Gastrocnemius medialis (tissue), 4 donors: Measurements from ENCODE around the gene SLC6A4.

Source experiments
- CTCF ChIP-seq, 5 experiments: fragments of 450-650 bp in 3 of 5; fragments of 200-600 bp in 2 of 5; sonication (generic) in 2 of 5; IDR thresholded peaks in 4 of 5; conservative IDR thresholded peaks in 1 of 5; 1 replicate in 4 of 5; 2 replicates in 1 of 5; pipeline ENCODE4 v1.5.1; 2016 to 2019; ENCODE audit warnings: antibody characterized with exemption in 5 of 5, mild to moderate bottlenecking in 3 of 5, moderate library complexity in 3 of 5
- POLR2A ChIP-seq, 2 donors: fragments of 450-650 bp; IDR thresholded peaks; one replicate each; pipeline ENCODE4 v1.6.1; 2017; ENCODE audit warnings: antibody characterized with exemption in 2 of 2, mild to moderate bottlenecking in 2 of 2, moderate library complexity in 2 of 2

- TF ChIP-seq CTCF (IDR thresholded peaks at IDR 0.05 in 4 of 5, conservative IDR thresholded peaks at IDR 0.05 in 1 of 5) (no peak), POLR2A (IDR thresholded peaks at IDR 0.05) (no peak)
Observed at GRCh38 chr17:30219315-30219714, 16.2 kb downstream of the SLC6A4 start.
